GM23338 (cell line): ENCODE data around the gene ZDHHC7. TPM values are rescaled to one million over a fixed set of nuclear protein-coding genes. Genes with fewer than 3 reads are reported as not detected.

Source experiments
- ATAC-seq: fragments of 200-7000 bp; cut with Tn5 transposase; 3 replicates; pipeline ENCODE4 v1.9.1; 2020
- DNase-seq: peaks from one replicate; pipeline ENCODE4 v3.0.0-alpha.2; 2015; ENCODE audit warnings: low spot score
- H2AFZ ChIP-seq: fragments of 200-600 bp; sonication (generic); 2 replicates; pipeline ENCODE4 v1.8.0; 2016; ENCODE audit warnings: antibody characterized with exemption, mild to moderate bottlenecking, moderate library complexity
- H3F3A ChIP-seq: fragments of 200-600 bp; sonication (generic); replicated peaks from 2 replicates; pipeline ENCODE4 v1.8.0; 2017; ENCODE audit warnings: antibody characterized with exemption, mixed run types, low read depth
- H3K27ac ChIP-seq: fragments of 200-600 bp; sonication (generic); 2 replicates; pipeline ENCODE4 v1.6.1; 2016; ENCODE audit warnings: low read depth
- H3K27me3 ChIP-seq: fragments of 200-600 bp; sonication (generic); 2 replicates; pipeline ENCODE4 v1.8.0; 2016; ENCODE audit warnings: mild to moderate bottlenecking, mixed run types, moderate library complexity; ENCODE audit not compliant: insufficient read depth
- H3K36me3 ChIP-seq: fragments of 200-600 bp; sonication (generic); 2 replicates; pipeline ENCODE4 v1.8.0; 2016; ENCODE audit warnings: mild to moderate bottlenecking; ENCODE audit not compliant: insufficient read depth
- H3K4me1 ChIP-seq: fragments of 200-600 bp; sonication (generic); 2 replicates; pipeline ENCODE4 v1.8.0; 2016; ENCODE audit warnings: mild to moderate bottlenecking, moderate library complexity; ENCODE audit not compliant: insufficient read depth
- H3K4me2 ChIP-seq: fragments of 200-600 bp; sonication (generic); 2 replicates; pipeline ENCODE4 v1.7.1; 2017; ENCODE audit warnings: mixed run types
- H3K4me3 ChIP-seq: fragments of 200-600 bp; sonication (generic); 2 replicates; pipeline ENCODE4 v1.6.1; 2016; ENCODE audit warnings: mixed run types
- H3K79me2 ChIP-seq: fragments of 200-600 bp; sonication (generic); replicated peaks from 2 replicates; pipeline ENCODE4 v1.8.0; 2017; ENCODE audit warnings: mild to moderate bottlenecking; ENCODE audit not compliant: insufficient read depth
- H3K9me2 ChIP-seq: fragments of 200-600 bp; sonication (generic); 2 replicates; pipeline ENCODE4 v1.8.0; 2017; ENCODE audit not compliant: insufficient read depth
- H4K20me1 ChIP-seq: fragments of 200-600 bp; sonication (generic); replicated peaks from 2 replicates; pipeline ENCODE4 v1.8.0; 2017; ENCODE audit warnings: mild to moderate bottlenecking; ENCODE audit not compliant: insufficient read depth
- H3K27ac Mint-ChIP-seq: 2 replicates; pipeline ENCODE4 v1.8.0; 2020; ENCODE audit warnings: inconsistent platforms, mild to moderate bottlenecking, moderate library complexity, mixed read lengths
- H3K27me3 Mint-ChIP-seq: 3 replicates; pipeline ENCODE4 v1.8.0; 2022; ENCODE audit warnings: low read depth, mild to moderate bottlenecking, moderate library complexity, mixed read lengths, inconsistent platforms; ENCODE audit not compliant: insufficient read depth, poor library complexity
- H3K36me3 Mint-ChIP-seq: 3 replicates; pipeline ENCODE4 v1.8.0; 2021; ENCODE audit warnings: low read depth, mild to moderate bottlenecking, inconsistent platforms, moderate library complexity, mixed read lengths
- H3K4me1 Mint-ChIP-seq: 3 replicates; pipeline ENCODE4 v1.8.0; 2020; ENCODE audit warnings: mild to moderate bottlenecking, inconsistent platforms, mixed read lengths
- H3K4me3 Mint-ChIP-seq: 3 replicates; pipeline ENCODE4 v1.8.0; 2021; ENCODE audit warnings: moderate library complexity, mild to moderate bottlenecking, inconsistent platforms, mixed read lengths
- H3K9me3 Mint-ChIP-seq: 3 replicates; pipeline ENCODE4 v1.8.0; 2020; ENCODE audit warnings: moderate library complexity, mild to moderate bottlenecking, inconsistent platforms, mixed read lengths
- JUNB ChIP-seq: IDR thresholded peaks from one replicate; pipeline ENCODE4 v1.6.1; 2016; ENCODE audit warnings: antibody characterized with exemption; ENCODE audit not compliant: unreplicated experiment
- ZNF331 ChIP-seq: fragments of 250-450 bp; sonication (Bioruptor Pico); IDR thresholded peaks from 2 replicates; pipeline ENCODE4 v1.5.0; 2020; ENCODE audit warnings: low read depth, mild to moderate bottlenecking, moderate library complexity
- polyA plus RNA-seq: library from polyadenylated mRNA; unstranded; fragments of >200 nt; fragmentation: Nextera tagmentation; extraction: Ambion mirVana; gene quantifications from 2 replicates; pipeline ENCODE4 v1.2.1, GENCODE V29; 2016
- total RNA-seq: library from RNA; depleted of rRNA; stranded (reverse); fragments of >200 nt; shearing (Covaris generic); gene quantifications from 2 replicates; pipeline ENCODE4 v1.2.3, GENCODE V29; 2014
- TF ChIP-seq, protein P1 (sequence below): IDR thresholded peaks from one replicate; pipeline ENCODE4 v1.6.1; 2018; ENCODE audit warnings: antibody characterized with exemption; ENCODE audit not compliant: unreplicated experiment
- TF ChIP-seq, protein P2 (sequence below), 2 experiments: fragments of 200-600 bp in 1 of 2; sonication (generic) in 1 of 2; conservative IDR thresholded peaks; 2 replicates each; pipeline versions ENCODE4 v1.5.1 to v1.6.1; 2016 to 2017; ENCODE audit warnings: antibody characterized with exemption in 2 of 2, low read depth in 2 of 2, mild to moderate bottlenecking in 2 of 2, moderate library complexity in 1 of 2

Gene ZDHHC7
- total and polyA plus RNA-seq, 2 experiments from 2014 or later: 13.1 to 46.1 TPM

DNA sequence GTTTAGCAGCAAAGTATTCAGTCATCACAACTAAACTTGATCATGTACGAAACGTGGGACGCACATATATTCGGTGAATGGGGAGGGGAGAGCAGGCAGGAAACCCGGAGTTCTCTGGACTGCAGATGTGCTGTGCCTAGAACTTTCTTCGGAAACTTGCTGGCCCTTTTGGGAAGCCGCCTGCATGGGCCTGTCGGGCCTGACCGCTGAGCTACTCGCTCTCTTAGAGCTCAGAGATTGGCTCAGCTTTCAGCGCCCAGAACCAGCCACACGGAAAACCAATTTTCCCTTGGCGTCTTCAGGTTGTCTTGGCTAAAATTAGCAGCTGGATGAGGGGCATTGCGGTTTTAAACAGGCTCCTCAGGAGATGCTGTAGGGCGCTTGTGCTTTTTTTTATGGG lies 38.1 kb downstream of the ZDHHC7 start:
- H3K36me3 ChIP-seq: peaks cover 12% of the 10 kb centered on the region
- peaks cover 14% of the 10 kb centered on the region for H3K27me3 Mint-ChIP-seq
- no peaks in the 10 kb centered on the region for H3K9me2 ChIP-seq
- H3K4me2 ChIP-seq: no peak overlapping the region
- peaks cover 4% of the 10 kb centered on the region for H3K4me1 Mint-ChIP-seq
- ATAC-seq (no peak), DNase-seq (no peak)
- TF ChIP-seq, protein P1, sequence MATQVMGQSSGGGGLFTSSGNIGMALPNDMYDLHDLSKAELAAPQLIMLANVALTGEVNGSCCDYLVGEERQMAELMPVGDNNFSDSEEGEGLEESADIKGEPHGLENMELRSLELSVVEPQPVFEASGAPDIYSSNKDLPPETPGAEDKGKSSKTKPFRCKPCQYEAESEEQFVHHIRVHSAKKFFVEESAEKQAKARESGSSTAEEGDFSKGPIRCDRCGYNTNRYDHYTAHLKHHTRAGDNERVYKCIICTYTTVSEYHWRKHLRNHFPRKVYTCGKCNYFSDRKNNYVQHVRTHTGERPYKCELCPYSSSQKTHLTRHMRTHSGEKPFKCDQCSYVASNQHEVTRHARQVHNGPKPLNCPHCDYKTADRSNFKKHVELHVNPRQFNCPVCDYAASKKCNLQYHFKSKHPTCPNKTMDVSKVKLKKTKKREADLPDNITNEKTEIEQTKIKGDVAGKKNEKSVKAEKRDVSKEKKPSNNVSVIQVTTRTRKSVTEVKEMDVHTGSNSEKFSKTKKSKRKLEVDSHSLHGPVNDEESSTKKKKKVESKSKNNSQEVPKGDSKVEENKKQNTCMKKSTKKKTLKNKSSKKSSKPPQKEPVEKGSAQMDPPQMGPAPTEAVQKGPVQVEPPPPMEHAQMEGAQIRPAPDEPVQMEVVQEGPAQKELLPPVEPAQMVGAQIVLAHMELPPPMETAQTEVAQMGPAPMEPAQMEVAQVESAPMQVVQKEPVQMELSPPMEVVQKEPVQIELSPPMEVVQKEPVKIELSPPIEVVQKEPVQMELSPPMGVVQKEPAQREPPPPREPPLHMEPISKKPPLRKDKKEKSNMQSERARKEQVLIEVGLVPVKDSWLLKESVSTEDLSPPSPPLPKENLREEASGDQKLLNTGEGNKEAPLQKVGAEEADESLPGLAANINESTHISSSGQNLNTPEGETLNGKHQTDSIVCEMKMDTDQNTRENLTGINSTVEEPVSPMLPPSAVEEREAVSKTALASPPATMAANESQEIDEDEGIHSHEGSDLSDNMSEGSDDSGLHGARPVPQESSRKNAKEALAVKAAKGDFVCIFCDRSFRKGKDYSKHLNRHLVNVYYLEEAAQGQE: no peak
- TF ChIP-seq ZNF331 (CRISPR knock-in tag): no peak
- H3K79me2 ChIP-seq: no peaks in the 10 kb centered on the region
- H3K4me3 Mint-ChIP-seq: no peak overlapping the region
- no peaks in the 10 kb centered on the region for H3K27me3 ChIP-seq
- no peak overlapping the region for H2AFZ ChIP-seq
- H3F3A ChIP-seq: 0 out of 2 replicates have a peak, but pooled peaks cover 2% of the 10 kb centered on the region
- no peak overlapping the region for H3K27ac Mint-ChIP-seq
- H3K4me1 ChIP-seq: no peaks in the 10 kb centered on the region
- no peak overlapping the region for H3K4me3 ChIP-seq
- no peaks in the 10 kb centered on the region; the same call in 1 of the 2 replicates for H4K20me1 ChIP-seq
- H3K9me3 Mint-ChIP-seq: no peaks in the 10 kb centered on the region; the same call in 2 of the 3 replicates
- H3K36me3 Mint-ChIP-seq: peaks cover 34% of the 10 kb centered on the region
- H3K27ac ChIP-seq: no peak overlapping the region

DNA sequence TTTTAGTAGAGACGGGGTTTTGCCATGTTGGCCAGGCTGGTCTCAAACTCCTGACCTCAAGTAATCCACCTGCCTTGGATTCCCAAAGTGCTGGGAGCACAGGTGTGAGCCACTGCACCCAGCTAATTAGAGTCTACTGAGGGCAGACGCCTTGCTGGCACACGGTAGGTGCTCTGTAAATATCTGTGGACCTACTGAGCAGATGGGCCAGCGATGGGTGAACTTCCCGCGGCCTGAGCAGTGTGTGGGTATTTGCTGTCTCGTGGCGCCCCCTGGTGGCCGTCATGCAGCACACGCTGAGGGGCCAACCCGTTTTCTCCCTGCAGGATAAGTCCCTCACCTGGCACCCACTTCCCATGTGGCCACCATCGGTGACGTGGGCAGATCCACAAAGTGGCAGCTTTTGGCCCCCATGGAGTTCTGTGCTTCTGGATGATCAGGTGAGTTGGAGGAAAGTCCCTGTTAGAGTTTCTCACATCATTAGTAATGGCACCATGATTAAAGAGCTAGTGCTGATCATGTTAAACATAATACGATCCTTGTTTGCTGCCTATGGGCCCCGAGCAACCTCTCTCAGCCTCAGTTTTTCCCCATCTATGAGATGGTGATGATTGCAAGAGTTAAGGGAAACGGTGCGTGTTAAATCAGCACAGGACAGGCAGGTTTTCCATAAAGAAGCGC lies 40.7 kb downstream of the ZDHHC7 start:
- Histone ChIP-seq H3K4me1 (no peaks in the 10 kb centered on the region), H3K27me3 (no peaks in the 10 kb centered on the region), H3K36me3 (no peaks in the 10 kb centered on the region), H3F3A (0 out of 2 replicates have a peak, but pooled peaks cover 4% of the 10 kb centered on the region), H4K20me1 (no peaks in the 10 kb centered on the region), H3K4me2 (no peak overlapping the region), H2AFZ (peak overlapping the region; percentile 86; the same call in 1 of the 2 replicates), H3K79me2 (no peaks in the 10 kb centered on the region), H3K4me3 (no peak overlapping the region), H3K9me2 (no peaks in the 10 kb centered on the region), H3K27ac (no peak overlapping the region)
- peak overlapping the region; percentile 69 for H3K27ac Mint-ChIP-seq
- peaks cover 13% of the 10 kb centered on the region for H3K27me3 Mint-ChIP-seq
- H3K36me3 Mint-ChIP-seq: peaks cover 13% of the 10 kb centered on the region
- H3K4me3 Mint-ChIP-seq: no peak overlapping the region
- H3K4me1 Mint-ChIP-seq: peaks cover 9% of the 10 kb centered on the region
- TF ChIP-seq, protein P2, sequence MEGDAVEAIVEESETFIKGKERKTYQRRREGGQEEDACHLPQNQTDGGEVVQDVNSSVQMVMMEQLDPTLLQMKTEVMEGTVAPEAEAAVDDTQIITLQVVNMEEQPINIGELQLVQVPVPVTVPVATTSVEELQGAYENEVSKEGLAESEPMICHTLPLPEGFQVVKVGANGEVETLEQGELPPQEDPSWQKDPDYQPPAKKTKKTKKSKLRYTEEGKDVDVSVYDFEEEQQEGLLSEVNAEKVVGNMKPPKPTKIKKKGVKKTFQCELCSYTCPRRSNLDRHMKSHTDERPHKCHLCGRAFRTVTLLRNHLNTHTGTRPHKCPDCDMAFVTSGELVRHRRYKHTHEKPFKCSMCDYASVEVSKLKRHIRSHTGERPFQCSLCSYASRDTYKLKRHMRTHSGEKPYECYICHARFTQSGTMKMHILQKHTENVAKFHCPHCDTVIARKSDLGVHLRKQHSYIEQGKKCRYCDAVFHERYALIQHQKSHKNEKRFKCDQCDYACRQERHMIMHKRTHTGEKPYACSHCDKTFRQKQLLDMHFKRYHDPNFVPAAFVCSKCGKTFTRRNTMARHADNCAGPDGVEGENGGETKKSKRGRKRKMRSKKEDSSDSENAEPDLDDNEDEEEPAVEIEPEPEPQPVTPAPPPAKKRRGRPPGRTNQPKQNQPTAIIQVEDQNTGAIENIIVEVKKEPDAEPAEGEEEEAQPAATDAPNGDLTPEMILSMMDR (conservative IDR thresholded peaks at IDR 0.05; ENCODE audit: low read depth in 2 of 2): peak; percentile 86 to 88
- no peak for TF ChIP-seq JUNB
- peak; percentile 96 for ATAC-seq
- peak; percentile 91 for DNase-seq
- peaks cover 4% of the 10 kb centered on the region; the same call in 1 of the 3 replicates for H3K9me3 Mint-ChIP-seq
